Brain microvascular endothelial cell (primary cell): ENCODE measurements around the gene COQ10A.

ENCODE experiments used
- DNase-seq: peaks from one replicate; pipeline ENCODE4 v3.0.0-alpha.2; 2020
- H3K27ac ChIP-seq: fragments of 250-450 bp; sonication (Bioruptor Pico); 2 replicates; pipeline ENCODE4 v1.5.1; 2020; ENCODE audit warnings: mild to moderate bottlenecking, moderate library complexity
- H3K27me3 ChIP-seq: fragments of 250-450 bp; sonication (Bioruptor Pico); replicated peaks from 2 replicates; pipeline ENCODE4 v1.5.1; 2020; ENCODE audit warnings: mild to moderate bottlenecking
- H3K36me3 ChIP-seq: fragments of 250-450 bp; sonication (Bioruptor Pico); replicated peaks from 2 replicates; pipeline ENCODE4 v1.5.1; 2020; ENCODE audit warnings: mild to moderate bottlenecking
- H3K4me3 ChIP-seq: 2 replicates; pipeline ENCODE4 v1.5.1; 2011; ENCODE audit warnings: low read depth, mild to moderate bottlenecking, control low read depth, low read length, moderate library complexity
- CTCF ChIP-seq: IDR thresholded peaks from 2 replicates; pipeline ENCODE4 v1.5.1; 2011; ENCODE audit warnings: low read depth, mild to moderate bottlenecking, moderate library complexity, low read length, control low read depth, inconsistent platforms; ENCODE audit errors: missing control alignments
- in situ Hi-C: cut with HindIII; loops from 2 replicates; pipeline ENCODE4 v1.10.0; 2017; ENCODE audit warnings: low sequenced_read_pairs, low pct_ligation_motif_present

COQ10A gene

GRCh38 chr12:56222531-56222895 lies 44.2 kb upstream of the COQ10A start:
- Histone ChIP-seq H3K36me3 (no peaks in the 10 kb centered on the region), H3K27ac (peak overlapping the region; percentile 93), H3K27me3 (no peaks in the 10 kb centered on the region), H3K4me3 (peak overlapping the region; percentile 86)
- TF ChIP-seq CTCF = no peak
- DNase-seq = no peak
- in situ Hi-C loops = no loop called here

- no peaks in the 10 kb centered on the region for H3K36me3 ChIP-seq
- H3K4me3 ChIP-seq = peak overlapping the region; percentile 29
- no peaks in the 10 kb centered on the region for H3K27me3 ChIP-seq
- in situ Hi-C loops = no loop called here
- no peak for TF ChIP-seq CTCF
- peak overlapping the region; percentile 26 for H3K27ac ChIP-seq
- DNase-seq = no peak
These were observed 43.1 kb upstream of the COQ10A start for GRCh38 chr12:56223571-56224101.

- Histone ChIP-seq H3K27me3 (no peaks in the 10 kb centered on the region), H3K36me3 (no peaks in the 10 kb centered on the region), H3K4me3 (peak within 1 kb of the TSS; percentile 77), H3K27ac (peak within 1 kb of the TSS; percentile 30)
- peak; percentile 80 for TF ChIP-seq CTCF
- in situ Hi-C loops = no loop called here
- peak; percentile 98 for DNase-seq
These were observed 42.5 kb upstream of the COQ10A start, which contains the start of gene NABP2 for GRCh38 chr12:56224102-56224701. NABP2 (plus strand) TSS chr12:56224342; CDS start chr12:56224857, 515 bp downstream.

- no peaks in the 10 kb centered on the region for H3K27me3 ChIP-seq
- H3K4me3 ChIP-seq = peak overlapping the region; percentile 77
- in situ Hi-C loops = no loop called here
- H3K36me3 ChIP-seq = no peaks in the 10 kb centered on the region
- TF ChIP-seq CTCF = no peak
- no peak for DNase-seq
- no peak overlapping the region for H3K27ac ChIP-seq
These were observed 41.8 kb upstream of the COQ10A start for GRCh38 chr12:56224954-56225353.

- no peak overlapping the region for H3K27ac ChIP-seq
- no peaks in the 10 kb centered on the region for H3K36me3 ChIP-seq
- H3K27me3 ChIP-seq = no peaks in the 10 kb centered on the region
- TF ChIP-seq CTCF = no peak
- DNase-seq = no peak
- in situ Hi-C loops = no loop called here
- H3K4me3 ChIP-seq = no peak overlapping the region
These were observed 37.7 kb upstream of the COQ10A start for GRCh38 chr12:56229082-56229481.
